Measurements from ENCODE around the gene NAV2. TPM values are rescaled to one million over a fixed set of nuclear protein-coding genes. Genes with fewer than 3 reads are reported as not detected.

NAV2 gene
- total and polyA plus RNA-seq, 12 donors, result 6.9 to 34.7 (median 20.2) TPM

DNA sequence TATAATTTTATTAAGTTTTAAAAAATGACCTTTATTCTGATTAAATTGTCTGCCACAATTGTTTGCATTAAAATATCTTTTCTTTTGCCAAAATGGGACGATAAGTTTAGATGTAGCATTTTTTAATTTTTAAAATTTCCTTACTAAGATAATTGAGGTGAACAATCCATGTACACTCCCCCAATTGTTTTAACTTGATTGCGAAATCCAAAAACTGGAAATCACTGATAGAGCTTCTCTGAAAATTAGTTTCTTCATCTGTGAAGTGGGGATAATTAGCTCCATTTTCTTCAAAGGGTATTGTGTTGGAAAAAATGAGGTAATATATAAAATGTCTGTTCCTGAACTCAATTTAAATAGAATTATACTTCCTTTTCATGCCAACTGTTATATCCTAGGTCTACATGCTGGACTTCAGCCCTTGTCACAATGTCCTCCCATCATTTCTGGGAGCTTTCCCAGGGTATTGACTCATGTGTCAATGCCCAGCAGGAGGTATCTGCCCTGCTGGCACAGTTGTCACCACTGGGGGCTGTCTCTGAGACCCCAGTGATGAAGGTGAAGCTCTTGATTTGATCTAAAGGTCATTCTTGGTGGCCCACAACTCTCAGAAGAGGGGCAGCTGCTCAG lies 28.7 kb upstream of the NAV2 start:
- no peaks in the 10 kb centered on the region for H3K9me3 ChIP-seq
- H3K36me3 ChIP-seq, result no peaks in the 10 kb centered on the region
- intact Hi-C loops (cut with DNase I), result loop anchor here in 3 of 10 donors (2.0 to 10.0 kb wide), 3 partner anchors 29 to 109 kb away; partner anchors contain the start of gene NAV2 (in 1 of the 3)
- no peaks in the 10 kb centered on the region for H3K27me3 ChIP-seq
- ATAC-seq (no peak), DNase-seq (no peak)
- TF ChIP-seq, protein P1, sequence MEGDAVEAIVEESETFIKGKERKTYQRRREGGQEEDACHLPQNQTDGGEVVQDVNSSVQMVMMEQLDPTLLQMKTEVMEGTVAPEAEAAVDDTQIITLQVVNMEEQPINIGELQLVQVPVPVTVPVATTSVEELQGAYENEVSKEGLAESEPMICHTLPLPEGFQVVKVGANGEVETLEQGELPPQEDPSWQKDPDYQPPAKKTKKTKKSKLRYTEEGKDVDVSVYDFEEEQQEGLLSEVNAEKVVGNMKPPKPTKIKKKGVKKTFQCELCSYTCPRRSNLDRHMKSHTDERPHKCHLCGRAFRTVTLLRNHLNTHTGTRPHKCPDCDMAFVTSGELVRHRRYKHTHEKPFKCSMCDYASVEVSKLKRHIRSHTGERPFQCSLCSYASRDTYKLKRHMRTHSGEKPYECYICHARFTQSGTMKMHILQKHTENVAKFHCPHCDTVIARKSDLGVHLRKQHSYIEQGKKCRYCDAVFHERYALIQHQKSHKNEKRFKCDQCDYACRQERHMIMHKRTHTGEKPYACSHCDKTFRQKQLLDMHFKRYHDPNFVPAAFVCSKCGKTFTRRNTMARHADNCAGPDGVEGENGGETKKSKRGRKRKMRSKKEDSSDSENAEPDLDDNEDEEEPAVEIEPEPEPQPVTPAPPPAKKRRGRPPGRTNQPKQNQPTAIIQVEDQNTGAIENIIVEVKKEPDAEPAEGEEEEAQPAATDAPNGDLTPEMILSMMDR (IDR thresholded peaks at IDR 0.05), result no peak
- H3K4me1 ChIP-seq, result peaks cover 18 to 63% (median 49%) of the 10 kb centered on the region in 9 donors
- no peak overlapping the region for H3K4me3 ChIP-seq
- H3K27ac ChIP-seq, result peak overlapping the region; percentile 13 to 78 (median 70)
- 86 to 91% methylated on average over 2 of the region's 2 CpGs for WGBS, 2 donors

DNA sequence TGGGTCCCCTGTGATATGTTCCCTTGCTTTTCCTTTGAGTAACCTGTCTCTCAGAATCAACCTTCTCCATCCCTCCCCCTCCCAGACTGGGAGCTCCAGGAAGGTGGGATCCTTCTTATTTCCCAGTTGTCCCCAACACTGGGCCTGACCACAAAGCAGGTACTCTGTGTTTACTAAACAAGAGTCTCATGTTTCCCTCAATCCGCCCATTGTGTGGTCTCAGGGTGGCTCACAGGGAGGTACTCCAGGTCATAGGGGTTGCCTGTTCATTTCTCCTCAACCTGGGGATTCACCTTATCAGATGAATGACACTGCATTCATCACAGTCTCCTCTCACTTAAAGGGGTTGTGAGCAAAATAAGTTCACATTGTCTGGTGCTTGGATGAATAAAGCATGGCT lies 26.4 kb upstream of the NAV2 start:
- H3K27ac ChIP-seq, result no peak overlapping the region
- ATAC-seq (no peak), DNase-seq (no peak)
- intact Hi-C loops (cut with DNase I), result loop anchor here in 1 of 10 donors (10.0 kb wide), 1 partner anchor 111 kb away; no protein-coding TSS in a partner anchor
- no peaks in the 10 kb centered on the region for H3K27me3 ChIP-seq
- TF ChIP-seq, protein P1 (IDR thresholded peaks at IDR 0.05), result no peak
- WGBS, 2 donors, result 48 to 93% methylated on average over 1 of the region's 1 CpG
- H3K9me3 ChIP-seq, result no peaks in the 10 kb centered on the region
- no peak overlapping the region for H3K4me3 ChIP-seq
- no peaks in the 10 kb centered on the region for H3K36me3 ChIP-seq
- H3K4me1 ChIP-seq, result peaks cover 4 to 58% (median 37%) of the 10 kb centered on the region in 9 donors

DNA sequence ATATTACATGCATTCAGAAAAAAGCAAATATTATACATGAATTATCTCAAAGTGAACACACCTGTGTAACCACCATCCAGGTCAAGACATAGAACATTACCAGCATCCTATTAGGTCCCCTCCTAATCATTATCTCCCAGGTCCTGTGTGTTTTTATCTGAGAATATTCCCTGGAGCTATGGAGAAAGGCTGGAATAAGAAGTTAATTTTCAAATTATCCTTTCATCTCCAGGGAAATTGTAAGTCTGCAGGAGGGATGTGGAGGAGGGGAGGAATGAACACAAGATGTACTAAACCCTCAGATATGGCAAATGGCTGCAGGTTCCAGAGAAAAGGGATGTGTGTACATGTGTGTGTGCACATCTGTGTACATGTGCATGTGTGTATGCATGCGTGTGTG lies 25.2 kb upstream of the NAV2 start:
- no peak for DNase-seq
- H3K9me3 ChIP-seq, result no peaks in the 10 kb centered on the region
- H3K4me3 ChIP-seq, result no peak overlapping the region
- 96 to 100% methylated on average over 1 of the region's 1 CpG for WGBS, 2 donors
- H3K27ac ChIP-seq, result no peak overlapping the region
- intact Hi-C loops (cut with DNase I), result loop anchor here in 1 of 10 donors (10.0 kb wide), 1 partner anchor 113 kb away; no protein-coding TSS in a partner anchor
- no peak for ATAC-seq
- H3K27me3 ChIP-seq, result no peaks in the 10 kb centered on the region
- H3K36me3 ChIP-seq, result no peaks in the 10 kb centered on the region
- H3K4me1 ChIP-seq, result peaks cover 4 to 58% (median 30%) of the 10 kb centered on the region in 9 donors
- TF ChIP-seq, protein P1 (IDR thresholded peaks at IDR 0.05), result no peak

DNA sequence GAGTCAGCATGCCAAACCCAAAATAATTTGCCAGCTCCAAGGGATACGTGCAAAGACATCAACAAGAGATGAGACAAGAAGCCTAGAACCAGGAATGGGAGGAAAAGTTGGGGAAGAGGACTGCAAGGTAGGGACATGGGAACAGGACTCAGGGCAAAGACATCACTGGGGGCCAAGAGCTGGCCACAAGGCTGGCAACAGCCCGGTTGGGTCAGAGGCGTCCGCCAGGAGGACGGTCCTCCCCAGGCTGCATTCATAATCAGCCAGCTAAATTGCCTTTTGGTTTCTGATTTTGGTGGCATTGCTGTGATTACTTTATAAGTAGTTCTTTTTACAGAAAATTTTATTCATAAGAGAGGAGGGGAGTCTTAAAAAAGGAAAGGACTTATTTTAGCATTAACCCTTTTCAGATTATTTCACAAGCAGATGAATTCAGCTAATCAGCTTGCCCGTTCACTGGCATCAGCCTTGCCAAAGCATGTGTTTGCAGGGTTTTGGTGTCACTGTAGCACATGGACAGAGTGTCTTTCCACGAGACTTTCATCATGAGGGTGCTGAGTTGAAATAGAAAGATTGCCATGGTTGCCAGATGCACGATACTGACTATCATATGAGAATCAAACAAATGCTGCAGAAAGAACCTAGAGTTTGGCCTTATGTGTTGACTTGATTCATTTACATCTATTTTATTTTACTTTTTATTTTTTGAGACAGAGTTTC lies 23.2 kb upstream of the NAV2 start:
- H3K4me3 ChIP-seq, result no peak overlapping the region
- intact Hi-C loops (cut with DNase I), result loop anchor here in 1 of 10 donors (10.0 kb wide), 1 partner anchor 115 kb away; no protein-coding TSS in a partner anchor
- TF ChIP-seq, protein P1 (IDR thresholded peaks at IDR 0.05), result no peak
- no peaks in the 10 kb centered on the region for H3K36me3 ChIP-seq
- no peaks in the 10 kb centered on the region for H3K9me3 ChIP-seq
- peaks cover 0 to 47% (median 10%) of the 10 kb centered on the region in 9 donors for H3K4me1 ChIP-seq
- no peak for DNase-seq
- WGBS, 2 donors, result 59 to 60% methylated on average over 8 of the region's 8 CpGs
- no peaks in the 10 kb centered on the region for H3K27me3 ChIP-seq
- peak overlapping the region in 2 of 10 donors; percentile 16 to 58 for H3K27ac ChIP-seq
- peak in 2 of 8 donors; percentile 29 to 58 for ATAC-seq

All from heart right ventricle (tissue), 16 donors.